OCI-M1 (cell line): ENCODE measurements around the gene FAM184B.

Source experiments
- DNase-seq: peaks from one replicate; lab custom pipeline; 2025; lab: John Stamatoyannopoulos, UW

Gene FAM184B

GRCh38 chr4:17773135-17773698 is 8.2 kb downstream of the FAM184B start:
- no peak for DNase-seq

GRCh38 chr4:17771284-17771908 is 10.0 kb downstream of the FAM184B start:
- DNase-seq, result no peak

GRCh38 chr4:17770845-17771244 is 10.6 kb downstream of the FAM184B start:
- DNase-seq, result peak; percentile 55

- no peak for DNase-seq
These were observed 11.8 kb downstream of the FAM184B start for GRCh38 chr4:17769406-17770174.

GRCh38 chr4:17766826-17767458 is 14.5 kb downstream of the FAM184B start:
- no peak for DNase-seq

- no peak for DNase-seq
These were observed 15.7 kb downstream of the FAM184B start for GRCh38 chr4:17765514-17766286.

GRCh38 chr4:17763931-17764330 is 17.5 kb downstream of the FAM184B start:
- DNase-seq, result no peak

GRCh38 chr4:17763416-17763815 is 18.0 kb downstream of the FAM184B start:
- DNase-seq, result no peak

- peak; percentile 21 for DNase-seq
These were observed 18.7 kb downstream of the FAM184B start for GRCh38 chr4:17762726-17763125.

- no peak for DNase-seq
These were observed 20.4 kb downstream of the FAM184B start for GRCh38 chr4:17761062-17761461.

- DNase-seq, result no peak
These were observed 20.8 kb downstream of the FAM184B start for GRCh38 chr4:17760626-17761025.

- no peak for DNase-seq
These were observed 22.9 kb downstream of the FAM184B start for GRCh38 chr4:17758485-17758884.

GRCh38 chr4:17757621-17758020 is 23.8 kb downstream of the FAM184B start:
- no peak for DNase-seq

GRCh38 chr4:17753646-17754045 is 27.8 kb downstream of the FAM184B start:
- no peak for DNase-seq

- no peak for DNase-seq
These were observed 40.7 kb downstream of the FAM184B start for GRCh38 chr4:17740702-17741101.

- DNase-seq, result no peak
These were observed 44.9 kb downstream of the FAM184B start for GRCh38 chr4:17736484-17736883.

- no peak for DNase-seq
These were observed 54.5 kb downstream of the FAM184B start for GRCh38 chr4:17726911-17727310.

- no peak for DNase-seq
These were observed 57.8 kb downstream of the FAM184B start for GRCh38 chr4:17723648-17724047.

GRCh38 chr4:17722356-17722700 is 59.1 kb downstream of the FAM184B start:
- DNase-seq, result no peak

- DNase-seq, result no peak
These were observed 59.7 kb downstream of the FAM184B start for GRCh38 chr4:17721496-17722355.

GRCh38 chr4:17719106-17719505 is 62.3 kb downstream of the FAM184B start:
- no peak for DNase-seq
